Neural cell (in vitro differentiated cells): ENCODE results near the gene SLC6A3. TPM values are rescaled to one million over a fixed set of nuclear protein-coding genes. Genes with fewer than 3 reads are reported as not detected.

Experiments
- H2AFZ ChIP-seq: fragments of 200-600, 300-800 bp; sonication (generic), shearing (Covaris generic); 2 replicates; pipeline ENCODE4 v1.6.0; 2014; ENCODE audit warnings: low read depth, mild to moderate bottlenecking, antibody characterized with exemption, low read length, moderate library complexity
- H3F3A ChIP-seq: fragments of 200-600 bp; shearing (Covaris generic); 2 replicates; pipeline ENCODE4 v1.6.1; 2016; ENCODE audit warnings: mild to moderate bottlenecking, moderate library complexity, mixed read lengths, antibody characterized with exemption, low read length; ENCODE audit not compliant: insufficient read depth, poor library complexity, severe bottlenecking
- H3K27ac ChIP-seq: fragments of 200-600, 300-800 bp; sonication (generic), shearing (Covaris generic); 2 replicates; pipeline ENCODE4 v1.5.1; 2014; ENCODE audit warnings: mild to moderate bottlenecking, low read length, moderate library complexity
- H3K27me3 ChIP-seq: fragments of 300-800, 200-600 bp; sonication (generic), shearing (Covaris generic); 2 replicates; pipeline ENCODE4 v1.6.0; 2014; ENCODE audit warnings: mild to moderate bottlenecking, low read depth, low read length, moderate library complexity; ENCODE audit not compliant: insufficient read depth
- H3K36me3 ChIP-seq: fragments of 300-800, 200-600 bp; sonication (generic), shearing (Covaris generic); 2 replicates; pipeline ENCODE4 v1.5.1; 2014; ENCODE audit warnings: mild to moderate bottlenecking, antibody characterized with exemption, low read length, moderate library complexity; ENCODE audit not compliant: insufficient read depth
- H3K4me2 ChIP-seq: fragments of 300-800, 200-600 bp; sonication (generic), shearing (Covaris generic); 2 replicates; pipeline ENCODE4 v1.6.0; 2014; ENCODE audit warnings: mild to moderate bottlenecking, low read length
- H3K4me3 ChIP-seq: fragments of 300-800, 200-600 bp; sonication (generic), shearing (Covaris generic); 2 replicates; pipeline ENCODE4 v1.5.1; 2014; ENCODE audit warnings: mild to moderate bottlenecking, low read length, moderate library complexity
- H3K79me2 ChIP-seq: fragments of 200-600 bp; shearing (Covaris generic); replicated peaks from 2 replicates; pipeline ENCODE4 v1.6.0; 2014; ENCODE audit warnings: mild to moderate bottlenecking, low read length, moderate library complexity; ENCODE audit not compliant: insufficient read depth
- H3K9ac ChIP-seq: fragments of 300-800, 200-600 bp; sonication (generic), shearing (Covaris generic); 2 replicates; pipeline ENCODE4 v1.6.1; 2016; ENCODE audit warnings: mild to moderate bottlenecking, low read length, mixed read lengths
- H3K9me2 ChIP-seq: fragments of 200-600 bp; shearing (Covaris generic); 2 replicates; pipeline ENCODE4 v1.6.1; 2016; ENCODE audit warnings: mild to moderate bottlenecking, low read length, mixed read lengths; ENCODE audit not compliant: insufficient read depth
- H3K9me3 ChIP-seq: fragments of 200-600, 300-800 bp; sonication (generic), shearing (Covaris generic); 2 replicates; pipeline ENCODE4 v1.6.1; 2016; ENCODE audit warnings: mild to moderate bottlenecking, mixed run types, low read length, moderate library complexity, mixed read lengths
- H4K20me1 ChIP-seq: fragments of 200-600 bp; shearing (Covaris generic); 2 replicates; pipeline ENCODE4 v1.6.1; 2016; ENCODE audit warnings: mild to moderate bottlenecking, mixed run types; ENCODE audit not compliant: insufficient read depth
- EP300 ChIP-seq: fragments of 450-650 bp; conservative IDR thresholded peaks from 2 replicates; pipeline ENCODE4 v1.6.1; 2014; ENCODE audit warnings: antibody characterized with exemption, mild to moderate bottlenecking, moderate library complexity; ENCODE audit not compliant: poor library complexity, severe bottlenecking
- EZH2 ChIP-seq: fragments of 200-600, 300-800 bp; shearing (Covaris generic), sonication (generic); IDR thresholded peaks from 2 replicates; pipeline ENCODE4 v1.6.1; 2014; ENCODE audit warnings: antibody characterized with exemption, low read length, borderline replicate concordance, mild to moderate bottlenecking; ENCODE audit not compliant: insufficient read depth, poor library complexity, severe bottlenecking
- MXI1 ChIP-seq: fragments of 450-650 bp; conservative IDR thresholded peaks from 2 replicates; pipeline ENCODE4 v1.6.1; 2014; ENCODE audit warnings: antibody characterized with exemption, mild to moderate bottlenecking; ENCODE audit not compliant: poor library complexity, severe bottlenecking
- POLR2AphosphoS5 ChIP-seq: IDR thresholded peaks from 2 replicates; pipeline ENCODE4 v1.6.1; 2012
- RAD21 ChIP-seq: fragments of 450-650 bp; conservative IDR thresholded peaks from 2 replicates; pipeline ENCODE4 v1.6.1; 2014; ENCODE audit warnings: antibody characterized with exemption, mild to moderate bottlenecking, moderate library complexity
- SMC3 ChIP-seq: fragments of 450-650 bp; conservative IDR thresholded peaks from 2 replicates; pipeline ENCODE4 v1.6.1; 2014; ENCODE audit warnings: antibody characterized with exemption, mild to moderate bottlenecking, moderate library complexity; ENCODE audit not compliant: poor library complexity
- TAF1 ChIP-seq: IDR thresholded peaks from 2 replicates; pipeline ENCODE4 v1.6.1; 2012; ENCODE audit warnings: low read depth
- polyA plus RNA-seq: library from polyadenylated mRNA; depleted of rRNA; stranded (reverse); fragments of >200 nt; gene quantifications from 2 replicates; pipeline ENCODE4 v1.2.3, GENCODE V29; 2014
- TF ChIP-seq, protein P1 (sequence below): IDR thresholded peaks from 2 replicates; pipeline ENCODE4 v1.6.1; 2012; ENCODE audit warnings: borderline replicate concordance
- TF ChIP-seq, protein P2 (sequence below): fragments of 450-650 bp; IDR thresholded peaks from 2 replicates; pipeline ENCODE4 v1.5.1; 2014; ENCODE audit warnings: antibody characterized with exemption, mild to moderate bottlenecking, moderate library complexity; ENCODE audit not compliant: poor library complexity, severe bottlenecking

Gene SLC6A3
- polyA plus RNA-seq, 1 donor from 2014 or later, result 0.77 TPM

DNA sequence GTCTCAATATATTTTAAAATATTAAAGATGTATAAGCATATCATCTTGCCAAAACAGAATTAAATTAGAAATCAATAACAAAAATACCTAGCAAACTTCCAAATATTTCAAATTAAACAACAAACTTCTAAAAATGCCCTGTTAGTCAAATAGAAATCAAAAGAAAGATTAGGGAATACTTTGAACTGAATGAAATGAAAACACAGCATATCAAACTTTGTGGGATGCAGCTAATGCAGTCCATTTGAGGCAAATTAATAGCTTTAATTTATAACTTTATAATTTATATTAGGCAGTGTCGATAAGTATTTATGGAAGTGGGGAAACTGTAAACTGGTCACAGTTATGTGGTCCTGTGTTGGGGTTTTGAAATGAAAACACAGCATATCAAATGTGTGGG lies 17.1 kb downstream of the SLC6A3 start:
- Histone ChIP-seq H4K20me1 (no peaks in the 10 kb centered on the region), H3K4me2 (no peak overlapping the region), H3K4me3 (no peak overlapping the region), H3K9ac (no peak overlapping the region), H3K36me3 (no peaks in the 10 kb centered on the region), H2AFZ (no peak overlapping the region), H3K27me3 (no peaks in the 10 kb centered on the region), H3K9me2 (no peaks in the 10 kb centered on the region), H3K9me3 (peaks cover 14% of the 10 kb centered on the region), H3K79me2 (no peaks in the 10 kb centered on the region), H3K27ac (no peak overlapping the region), H3F3A (no peaks in the 10 kb centered on the region)
- no peak for TF ChIP-seq TAF1

DNA sequence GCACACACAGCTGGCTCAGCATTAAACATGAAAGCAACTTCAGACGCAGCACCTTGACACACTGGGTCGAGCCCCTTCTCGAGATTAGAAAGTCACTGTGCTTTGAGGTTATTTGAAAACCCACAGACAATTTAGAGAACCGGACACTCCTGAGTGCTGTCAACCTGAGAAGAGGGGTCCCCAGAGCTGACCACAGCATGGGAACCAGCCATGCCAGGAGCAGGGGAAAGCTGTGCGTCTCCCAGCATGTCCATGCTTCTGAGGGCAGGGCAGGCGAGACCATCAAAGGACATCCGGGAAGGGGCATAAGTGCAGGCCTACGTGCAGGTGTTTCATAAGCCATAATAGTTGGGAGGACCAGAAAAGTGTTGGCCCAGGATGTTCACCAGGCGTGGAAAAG lies 20.5 kb downstream of the SLC6A3 start:
- TF ChIP-seq, protein P1, sequence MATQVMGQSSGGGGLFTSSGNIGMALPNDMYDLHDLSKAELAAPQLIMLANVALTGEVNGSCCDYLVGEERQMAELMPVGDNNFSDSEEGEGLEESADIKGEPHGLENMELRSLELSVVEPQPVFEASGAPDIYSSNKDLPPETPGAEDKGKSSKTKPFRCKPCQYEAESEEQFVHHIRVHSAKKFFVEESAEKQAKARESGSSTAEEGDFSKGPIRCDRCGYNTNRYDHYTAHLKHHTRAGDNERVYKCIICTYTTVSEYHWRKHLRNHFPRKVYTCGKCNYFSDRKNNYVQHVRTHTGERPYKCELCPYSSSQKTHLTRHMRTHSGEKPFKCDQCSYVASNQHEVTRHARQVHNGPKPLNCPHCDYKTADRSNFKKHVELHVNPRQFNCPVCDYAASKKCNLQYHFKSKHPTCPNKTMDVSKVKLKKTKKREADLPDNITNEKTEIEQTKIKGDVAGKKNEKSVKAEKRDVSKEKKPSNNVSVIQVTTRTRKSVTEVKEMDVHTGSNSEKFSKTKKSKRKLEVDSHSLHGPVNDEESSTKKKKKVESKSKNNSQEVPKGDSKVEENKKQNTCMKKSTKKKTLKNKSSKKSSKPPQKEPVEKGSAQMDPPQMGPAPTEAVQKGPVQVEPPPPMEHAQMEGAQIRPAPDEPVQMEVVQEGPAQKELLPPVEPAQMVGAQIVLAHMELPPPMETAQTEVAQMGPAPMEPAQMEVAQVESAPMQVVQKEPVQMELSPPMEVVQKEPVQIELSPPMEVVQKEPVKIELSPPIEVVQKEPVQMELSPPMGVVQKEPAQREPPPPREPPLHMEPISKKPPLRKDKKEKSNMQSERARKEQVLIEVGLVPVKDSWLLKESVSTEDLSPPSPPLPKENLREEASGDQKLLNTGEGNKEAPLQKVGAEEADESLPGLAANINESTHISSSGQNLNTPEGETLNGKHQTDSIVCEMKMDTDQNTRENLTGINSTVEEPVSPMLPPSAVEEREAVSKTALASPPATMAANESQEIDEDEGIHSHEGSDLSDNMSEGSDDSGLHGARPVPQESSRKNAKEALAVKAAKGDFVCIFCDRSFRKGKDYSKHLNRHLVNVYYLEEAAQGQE, result no peak
- TF ChIP-seq SMC3 (no peak), EP300 (no peak), POLR2AphosphoS5 (no peak), TAF1 (no peak), EZH2 (no peak), RAD21 (no peak), MXI1 (no peak)
- TF ChIP-seq, protein P2, sequence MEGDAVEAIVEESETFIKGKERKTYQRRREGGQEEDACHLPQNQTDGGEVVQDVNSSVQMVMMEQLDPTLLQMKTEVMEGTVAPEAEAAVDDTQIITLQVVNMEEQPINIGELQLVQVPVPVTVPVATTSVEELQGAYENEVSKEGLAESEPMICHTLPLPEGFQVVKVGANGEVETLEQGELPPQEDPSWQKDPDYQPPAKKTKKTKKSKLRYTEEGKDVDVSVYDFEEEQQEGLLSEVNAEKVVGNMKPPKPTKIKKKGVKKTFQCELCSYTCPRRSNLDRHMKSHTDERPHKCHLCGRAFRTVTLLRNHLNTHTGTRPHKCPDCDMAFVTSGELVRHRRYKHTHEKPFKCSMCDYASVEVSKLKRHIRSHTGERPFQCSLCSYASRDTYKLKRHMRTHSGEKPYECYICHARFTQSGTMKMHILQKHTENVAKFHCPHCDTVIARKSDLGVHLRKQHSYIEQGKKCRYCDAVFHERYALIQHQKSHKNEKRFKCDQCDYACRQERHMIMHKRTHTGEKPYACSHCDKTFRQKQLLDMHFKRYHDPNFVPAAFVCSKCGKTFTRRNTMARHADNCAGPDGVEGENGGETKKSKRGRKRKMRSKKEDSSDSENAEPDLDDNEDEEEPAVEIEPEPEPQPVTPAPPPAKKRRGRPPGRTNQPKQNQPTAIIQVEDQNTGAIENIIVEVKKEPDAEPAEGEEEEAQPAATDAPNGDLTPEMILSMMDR, result no peak

DNA sequence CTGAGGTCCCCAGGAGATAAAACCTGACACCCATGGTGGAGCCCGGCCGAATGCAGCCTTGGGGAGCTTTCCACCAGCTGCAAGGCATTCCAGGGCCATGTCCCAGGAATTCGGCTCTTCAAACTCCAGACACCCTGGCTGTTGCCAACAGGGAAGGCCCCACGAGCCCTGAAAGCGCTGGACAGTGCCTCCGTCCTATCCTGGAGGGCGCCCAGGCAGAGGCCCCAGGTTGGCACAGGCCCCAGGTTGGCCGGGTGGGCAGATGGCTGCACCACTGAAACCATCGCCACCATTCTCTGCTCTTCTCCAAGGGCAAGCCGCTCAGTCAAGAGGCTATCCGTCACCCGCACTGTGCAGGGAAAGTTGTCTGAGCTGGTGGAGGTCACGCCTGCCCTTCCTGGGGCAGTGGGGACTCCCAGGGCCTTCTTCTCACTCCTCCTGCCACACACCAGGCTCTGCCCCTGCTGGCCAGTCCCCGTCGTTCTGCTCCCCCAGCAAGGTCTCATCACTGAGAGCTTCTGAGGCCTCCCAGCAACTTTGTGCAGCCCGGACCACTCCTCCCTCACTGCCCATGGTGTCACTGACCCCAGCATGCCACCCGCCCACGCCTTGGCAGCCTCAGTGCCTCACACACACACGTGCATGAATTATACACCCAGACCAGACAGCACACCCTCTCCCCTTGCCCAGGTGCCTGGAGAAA lies 21.2 kb downstream of the SLC6A3 start:
- no peak for TF ChIP-seq SMC3
- TF ChIP-seq, protein P1, result no peak
- no peak for TF ChIP-seq POLR2AphosphoS5
- TF ChIP-seq MXI1, result no peak
- TF ChIP-seq EP300, result no peak
- TF ChIP-seq, protein P2, result no peak
- TF ChIP-seq EZH2, result no peak
- TF ChIP-seq TAF1, result no peak
- TF ChIP-seq RAD21, result no peak
- H3K9me3 ChIP-seq, result peaks cover 12% of the 10 kb centered on the region
- no peak overlapping the region for H3K4me3 ChIP-seq
- no peak overlapping the region for H3K9ac ChIP-seq
- no peaks in the 10 kb centered on the region for H3K9me2 ChIP-seq
- no peaks in the 10 kb centered on the region for H4K20me1 ChIP-seq
- no peaks in the 10 kb centered on the region for H3K36me3 ChIP-seq
- no peak overlapping the region for H3K4me2 ChIP-seq
- no peaks in the 10 kb centered on the region for H3F3A ChIP-seq
- no peak overlapping the region for H3K27ac ChIP-seq
- H3K79me2 ChIP-seq, result no peaks in the 10 kb centered on the region
- no peak overlapping the region for H2AFZ ChIP-seq
- no peaks in the 10 kb centered on the region for H3K27me3 ChIP-seq

More for the DNA sequence above, 20.5 kb downstream of the SLC6A3 start:
- Histone ChIP-seq H2AFZ (no peak overlapping the region), H3K9ac (no peak overlapping the region), H4K20me1 (no peaks in the 10 kb centered on the region), H3K4me2 (no peak overlapping the region), H3F3A (no peaks in the 10 kb centered on the region), H3K9me3 (peaks cover 14% of the 10 kb centered on the region), H3K36me3 (no peaks in the 10 kb centered on the region), H3K79me2 (no peaks in the 10 kb centered on the region), H3K4me3 (no peak overlapping the region), H3K27me3 (no peaks in the 10 kb centered on the region), H3K27ac (no peak overlapping the region), H3K9me2 (no peaks in the 10 kb centered on the region)
